K562 (cell line): Measurements from ENCODE around the gene ULK3. TPM values are rescaled to one million over a fixed set of nuclear protein-coding genes. Genes with fewer than 3 reads are reported as not detected.

Experiments
- BACH1 ChIP-seq: fragments of 200-800 bp; sonication (Bioruptor generic); IDR thresholded peaks from 2 replicates; pipeline ENCODE4 v1.6.1; 2016; ENCODE audit warnings: missing genetic modification characterization, missing compliant biosample characterization
- CREM ChIP-seq: IDR thresholded peaks from 2 replicates; pipeline ENCODE4 v1.6.1; 2014; ENCODE audit warnings: antibody characterized with exemption, low read depth
- CTBP1 ChIP-seq: fragments of 450-650 bp; IDR thresholded peaks from 2 replicates; pipeline ENCODE4 v1.6.1; 2016; ENCODE audit warnings: borderline replicate concordance
- ELF1 ChIP-seq: fragments of 200-800 bp; sonication (Bioruptor generic); IDR thresholded peaks from 2 replicates; pipeline ENCODE4 v1.6.1; 2016; ENCODE audit warnings: missing genetic modification characterization, missing compliant biosample characterization
- ERF ChIP-seq: fragments of 450-650 bp; formaldehyde crosslinking; IDR thresholded peaks from 2 replicates; pipeline ENCODE4 v1.4.0; 2020; ENCODE audit warnings: mild to moderate bottlenecking, mixed read lengths
- FOXP1 ChIP-seq: sonication (generic); formaldehyde crosslinking; IDR thresholded peaks from 2 replicates; pipeline ENCODE4 v1.8.0; 2022; ENCODE audit warnings: mild to moderate bottlenecking, missing genetic modification reagents
- GABPB1 ChIP-seq: sonication (generic); formaldehyde crosslinking; IDR thresholded peaks from 2 replicates; pipeline ENCODE4 v1.8.0; 2022; ENCODE audit warnings: mild to moderate bottlenecking, missing genetic modification reagents
- JUNB ChIP-seq: fragments of 450-650 bp; formaldehyde crosslinking; conservative IDR thresholded peaks from 2 replicates; pipeline ENCODE4 v1.4.0; 2020; ENCODE audit warnings: mild to moderate bottlenecking
- KDM1A ChIP-seq, 2 experiments: fragments of 450-650 bp; IDR thresholded peaks; 2 replicates each; pipeline ENCODE4 v1.6.1; 2016; ENCODE audit warnings: mild to moderate bottlenecking in 2 of 2
- MBD2 ChIP-seq: sonication (generic); IDR thresholded peaks from 2 replicates; pipeline ENCODE4 v1.6.1; 2016; ENCODE audit warnings: low read depth, borderline replicate concordance
- RCOR1 ChIP-seq, 2 experiments: IDR thresholded peaks; 2 replicates each; pipeline ENCODE4 v1.6.1; 2012; ENCODE audit warnings: low read depth in 2 of 2, low read length in 2 of 2, borderline replicate concordance in 1 of 2, improper control_type of control experiment in 1 of 2
- SMAD4 ChIP-seq: fragments of 250-450 bp; sonication (Bioruptor Pico); conservative IDR thresholded peaks from 2 replicates; pipeline ENCODE4 v1.8.0; 2021; ENCODE audit warnings: inconsistent platforms, mild to moderate bottlenecking, moderate library complexity
- TFAP4 ChIP-seq: sonication (generic); formaldehyde crosslinking; IDR thresholded peaks from 2 replicates; pipeline ENCODE4 v1.8.0; 2022; ENCODE audit warnings: missing genetic modification reagents, mild to moderate bottlenecking, moderate library complexity, borderline replicate concordance
- THAP12 ChIP-seq: fragments of 250-450 bp; sonication (Bioruptor Pico); IDR thresholded peaks from 2 replicates; pipeline ENCODE4 v1.9.0; 2021; ENCODE audit warnings: mild to moderate bottlenecking, inconsistent platforms
- ZNF316 ChIP-seq: fragments of 450-650 bp; IDR thresholded peaks from 2 replicates; pipeline ENCODE4 v1.6.1; 2016
- ZNF449 ChIP-seq: fragments of 250-450 bp; sonication (Bioruptor Pico); IDR thresholded peaks from 2 replicates; pipeline ENCODE4 v1.8.0; 2022; ENCODE audit warnings: moderate library complexity, mild to moderate bottlenecking, inconsistent platforms
- ZNF592 ChIP-seq: fragments of 450-650 bp; IDR thresholded peaks from 2 replicates; pipeline ENCODE4 v1.6.1; 2017; ENCODE audit warnings: antibody characterized with exemption, mild to moderate bottlenecking
- polyA plus RNA-seq, 8 experiments: library from polyadenylated mRNA; depleted of rRNA in 4 of 8; stranded (reverse) in 5 of 8; unstranded in 3 of 8; fragments of >200 nt; fragmentation: Nextera tagmentation in 2 of 8; fragmentation: Illumina TruSeq in 1 of 8; extraction: Ambion mirVana in 2 of 8; extraction: Trizol in 1 of 8; gene quantifications; 2 replicates each; pipeline versions ENCODE4 v1.2.1 to v1.2.3, GENCODE V29; 2011 to 2014; ENCODE audit warnings: inconsistent platforms in 1 of 8, missing spikeins in 1 of 8
- total RNA-seq, 7 experiments: library from RNA; depleted of rRNA in 6 of 7; stranded (reverse); fragments of >200 nt in 6 of 7; fragmentation: Illumina TruSeq in 2 of 7; extraction: Trizol in 2 of 7; gene quantifications; 2 replicates each; pipeline versions ENCODE4 v1.2.1 to v1.2.3, GENCODE V29; 2011 to 2021; ENCODE audit warnings: low replicate concordance in 1 of 7

ULK3 gene
- total and polyA plus RNA-seq, 9 of the 15 experiments (the other 6 are each of a cell fraction or from before 2014, with no cell fraction given): 0.68 to 68.0 (median 34.9) TPM

GRCh38 chr15:74787251-74788041, 55.5 kb downstream of the ULK3 start (continued):
- no peak for TF ChIP-seq ERF (CRISPR knock-in tag)
- TF ChIP-seq GABPB1 (CRISPR knock-in tag): 0 out of 2 replicates have a peak, but pooled peaks have one; percentile 37
- TF ChIP-seq ZNF449 (CRISPR knock-in tag): no peak
- TF ChIP-seq MBD2: no peak
- no peak for TF ChIP-seq SMAD4 (CRISPR knock-in tag)
- no peak for TF ChIP-seq JUNB
- TF ChIP-seq TFAP4 (CRISPR knock-in tag): peak; percentile 42; the same call in 1 of the 2 replicates
- TF ChIP-seq KDM1A (IDR thresholded peaks at IDR 0.05): peak; percentile 24 to 43; a peak in 3 of 4 replicates
- no peak for TF ChIP-seq ZNF316
- TF ChIP-seq BACH1 (tag): no peak
- peak; percentile 86 for TF ChIP-seq CTBP1
- TF ChIP-seq CREM: peak; percentile 50; the same call in 1 of the 2 replicates
- TF ChIP-seq FOXP1: peak; percentile 10; the same call in 1 of the 2 replicates
- TF ChIP-seq THAP12 (CRISPR knock-in tag): no peak
- TF ChIP-seq ZNF592: no peak
- no peak for TF ChIP-seq ELF1
- peak in 1 of 2 experiments; percentile 89; a peak in 2 of 4 replicates for TF ChIP-seq RCOR1 (IDR thresholded peaks at IDR 0.05; ENCODE audit: borderline replicate concordance in 1 of 2, low read depth in 2 of 2, low read length in 2 of 2)
